ENCODE results near the gene ST6GAL1. TPM values are rescaled to one million over a fixed set of nuclear protein-coding genes. Genes with fewer than 3 reads are reported as not detected.

ST6GAL1 gene
- total and polyA plus RNA-seq, 2 of the 13 experiments (the other 11 are each of a cell fraction or from before 2014, with no cell fraction given) = 79.9 to 164 TPM

- intact Hi-C loops (cut with micrococcal nuclease; ENCODE audit: unreplicated experiment) (no loop called here), in situ Hi-C loops (cut with HindIII; ENCODE audit: extremely low pct_ligation_motif_present, low pct_unique_long_range_greater_than_20kb) (no loop called here)
- no peak overlapping the region for H3K27ac ChIP-seq (ENCODE audit: extremely low read length, insufficient read depth, low read length)
- no TSS peak for BruUV-seq (replicated peaks)
- no peaks in the 10 kb centered on the region for H3K36me3 ChIP-seq (replicated peaks in 1 of 2; ENCODE audit: control insufficient read depth in 1 of 2, insufficient read depth in 2 of 2, low read length in 2 of 2)
- no peaks in the 10 kb centered on the region for H3K79me2 ChIP-seq (ENCODE audit: insufficient read depth, low read length)
- ATAC-seq (no peak), FAIRE-seq (no peak), DNase-seq (ENCODE audit: low spot score) (no peak)
- no peak overlapping the region for H3K4me2 ChIP-seq (ENCODE audit: low read depth, low read length)
- ChIA-PET POLR2A (no interaction called here), CTCF (ENCODE audit: low intra/inter-chr PET ratio, low total read pairs) (no interaction called here)
- no peak overlapping the region for H3K4me3 ChIP-seq (replicated peaks in 1 of 3; ENCODE audit: insufficient read depth in 1 of 3, low read depth in 2 of 3, low read length in 3 of 3)
- no peak overlapping the region for H2AFZ ChIP-seq (ENCODE audit: low read length)
- TF ChIP-seq ZNF446 (CRISPR knock-in tag; IDR thresholded peaks at IDR 0.05) (no peak), KLF16 (CRISPR knock-in tag; IDR thresholded peaks at IDR 0.05) (no peak), ZMYM3 (CRISPR knock-in tag; IDR thresholded peaks at IDR 0.05) (0 out of 2 replicates have a peak, but pooled peaks have one; percentile 26), ZNF7 (CRISPR knock-in tag; IDR thresholded peaks at IDR 0.05) (no peak)
- WGBS (ENCODE audit: low lambda C conversion rate) = 91% methylated on average over 9 of the region's 9 CpGs
- H3K27me3 ChIP-seq (ENCODE audit: control insufficient read depth in 1 of 2, insufficient read depth in 2 of 2, low read length in 2 of 2) = no peaks in the 10 kb centered on the region
- no peak overlapping the region for H3K9ac ChIP-seq (ENCODE audit: insufficient read depth, low read depth, low read length)
- H3K9me3 ChIP-seq (ENCODE audit: low read length) = no peaks in the 10 kb centered on the region
- no peaks in the 10 kb centered on the region for H3K4me1 ChIP-seq (ENCODE audit: insufficient read depth, low read length)
- H4K20me1 ChIP-seq (ENCODE audit: insufficient read depth, low read length) = no peaks in the 10 kb centered on the region
These were observed 25.8 kb downstream of the ST6GAL1 start for GRCh38 chr3:186955898-186956696.

DNA sequence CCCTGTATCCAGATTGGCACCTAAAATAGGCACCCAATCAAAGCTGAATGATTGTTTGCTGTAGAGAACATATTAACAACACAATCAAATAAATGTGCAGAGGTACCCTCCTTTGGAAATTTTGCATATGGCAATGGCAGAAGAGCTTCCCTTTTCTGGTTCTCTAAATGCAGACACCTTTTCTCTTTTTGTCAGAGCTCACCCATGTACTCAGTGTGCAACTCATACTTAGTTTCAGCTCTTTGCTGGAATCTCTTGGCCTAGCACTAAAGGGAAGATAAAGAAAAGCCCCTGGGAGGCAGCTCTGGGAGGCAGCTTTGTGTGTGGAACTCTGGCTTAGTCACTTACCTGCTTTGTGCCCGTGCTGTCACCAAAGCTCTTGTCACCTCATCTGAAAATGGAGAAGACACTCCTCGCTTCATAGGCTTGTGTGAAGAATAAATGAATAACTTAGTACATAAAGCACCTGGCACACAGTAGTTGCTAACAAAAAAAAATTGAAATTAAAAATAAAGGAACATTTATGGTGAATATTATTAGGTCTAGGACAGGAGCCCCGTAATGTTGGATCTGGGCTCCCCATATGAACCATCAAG lies 28.8 kb downstream of the ST6GAL1 start:
- Histone ChIP-seq H3K9me3 (ENCODE audit: low read length) (no peaks in the 10 kb centered on the region), H3K27me3 (ENCODE audit: control insufficient read depth in 1 of 2, insufficient read depth in 2 of 2, low read length in 2 of 2) (no peaks in the 10 kb centered on the region), H3K27ac (ENCODE audit: extremely low read length, insufficient read depth, low read length) (no peak overlapping the region), H3K79me2 (ENCODE audit: insufficient read depth, low read length) (no peaks in the 10 kb centered on the region), H3K4me3 (replicated peaks in 1 of 3; ENCODE audit: insufficient read depth in 1 of 3, low read depth in 2 of 3, low read length in 3 of 3) (no peak overlapping the region), H3K36me3 (replicated peaks in 1 of 2; ENCODE audit: control insufficient read depth in 1 of 2, insufficient read depth in 2 of 2, low read length in 2 of 2) (no peaks in the 10 kb centered on the region; a peak in 1 of 5 replicates), H3K4me1 (ENCODE audit: insufficient read depth, low read length) (no peaks in the 10 kb centered on the region), H4K20me1 (ENCODE audit: insufficient read depth, low read length) (no peaks in the 10 kb centered on the region), H2AFZ (ENCODE audit: low read length) (no peak overlapping the region), H3K4me2 (ENCODE audit: low read depth, low read length) (no peak overlapping the region), H3K9ac (ENCODE audit: insufficient read depth, low read depth, low read length) (no peak overlapping the region)
- DNase-seq (ENCODE audit: low spot score) (no peak), ATAC-seq (no peak), FAIRE-seq (no peak)
- WGBS (ENCODE audit: low lambda C conversion rate) = 94% methylated on average over 3 of the region's 3 CpGs
- TF ChIP-seq IKZF5 (CRISPR knock-in tag; IDR thresholded peaks at IDR 0.05) = no peak
- TF ChIP-seq BORCS8-MEF2B (CRISPR knock-in tag; IDR thresholded peaks at IDR 0.05) = no peak
- no peak for TF ChIP-seq ZSCAN21 (CRISPR knock-in tag; IDR thresholded peaks at IDR 0.05; ENCODE audit: borderline replicate concordance)
- no TSS peak for BruUV-seq (replicated peaks)
- ChIA-PET CTCF (ENCODE audit: low intra/inter-chr PET ratio, low total read pairs) (no interaction called here), POLR2A (no interaction called here)
- intact Hi-C loops (cut with micrococcal nuclease; ENCODE audit: unreplicated experiment) = no loop called here
- in situ Hi-C loops (cut with HindIII; ENCODE audit: extremely low pct_ligation_motif_present, low pct_unique_long_range_greater_than_20kb) = no loop called here

Measured in HepG2 (cell line).